CD4-positive, alpha-beta T cell (primary cell): ENCODE data around the gene FCHSD2. TPM values are rescaled to one million over a fixed set of nuclear protein-coding genes. Genes with fewer than 3 reads are reported as not detected.
A peak's percentile ranks its signal among the peaks of the same experiment; 100 is the strongest.

ENCODE experiments used
- ATAC-seq: fragments of 200-7000 bp; cut with Tn5 transposase; one replicate; pipeline ENCODE4 v1.10.0; 2022; ENCODE audit warnings: mild to moderate bottlenecking; ENCODE audit not compliant: poor library complexity
- CTCF ChIA-PET: fragments of 350-600 bp; sonication (Branson Sonifier 250); formaldehyde crosslinking; loops from one replicate; lab custom pipeline; 2021; ENCODE audit warnings: antibody characterized with exemption, inconsistent platforms; lab: Charles Lee
- POLR2A ChIA-PET: fragments of 350-600 bp; sonication (Branson Sonifier 250); formaldehyde crosslinking; loops from one replicate; lab custom pipeline; 2021; ENCODE audit warnings: antibody characterized with exemption, inconsistent platforms; lab: Charles Lee
- DNase-seq, 14 experiments: peaks; one replicate each; pipeline ENCODE4 v3.0.0-alpha.2; 2013 to 2020; ENCODE audit warnings: mixed read lengths in 2 of 14
- H3K27ac ChIP-seq, 2 donors: one replicate each; pipeline versions ENCODE4 v1.5.1 to v1.7.0; 2013; ENCODE audit warnings: low read length in 2 of 2, low read depth in 1 of 2, mild to moderate bottlenecking in 1 of 2
- H3K27me3 ChIP-seq, 2 experiments: 1 replicate in 1 of 2; 2 replicates in 1 of 2; pipeline versions ENCODE4 v1.6.1 to v1.7.0; 2013; ENCODE audit warnings: low read length in 2 of 2, control low read depth in 1 of 2, mild to moderate bottlenecking in 1 of 2, moderate library complexity in 1 of 2; ENCODE audit not compliant: insufficient read depth in 2 of 2, control insufficient read depth in 1 of 2
- H3K36me3 ChIP-seq: one replicate; pipeline ENCODE4 v1.6.1; 2013; ENCODE audit warnings: low read length, control low read depth; ENCODE audit not compliant: insufficient read depth
- H3K4me1 ChIP-seq: one replicate; pipeline ENCODE4 v1.6.1; 2013; ENCODE audit warnings: low read length, control low read depth; ENCODE audit not compliant: insufficient read depth
- H3K4me3 ChIP-seq: one replicate; pipeline ENCODE4 v1.5.1; 2013; ENCODE audit warnings: mild to moderate bottlenecking, low read length, moderate library complexity
- H3K9me3 ChIP-seq, 2 experiments: 1 replicate in 1 of 2; 2 replicates in 1 of 2; pipeline versions ENCODE4 v1.6.1 to v1.7.0; 2013; ENCODE audit warnings: low read length in 2 of 2, mild to moderate bottlenecking in 2 of 2, control low read depth in 1 of 2, moderate library complexity in 1 of 2; ENCODE audit not compliant: control insufficient read depth in 1 of 2, insufficient read depth in 1 of 2
- H3K27ac Mint-ChIP-seq: one replicate; pipeline ENCODE4 v1.8.0; 2020; ENCODE audit warnings: mixed read lengths
- H3K27me3 Mint-ChIP-seq: one replicate; pipeline ENCODE4 v1.8.0; 2021; ENCODE audit warnings: mixed read lengths
- H3K36me3 Mint-ChIP-seq: one replicate; pipeline ENCODE4 v1.8.0; 2021; ENCODE audit warnings: low read depth, mixed read lengths
- H3K4me1 Mint-ChIP-seq: one replicate; pipeline ENCODE4 v1.8.0; 2021; ENCODE audit warnings: low read depth, mixed read lengths
- H3K4me3 Mint-ChIP-seq: one replicate; pipeline ENCODE4 v1.8.0; 2020; ENCODE audit warnings: mild to moderate bottlenecking, mixed read lengths
- H3K9me3 Mint-ChIP-seq: one replicate; pipeline ENCODE4 v1.8.0; 2020; ENCODE audit warnings: mixed read lengths
- intact Hi-C, 2 experiments: fragments of 100-400 bp; cut with DNase I in 1 of 2; cut with micrococcal nuclease in 1 of 2; formaldehyde crosslinking; loops; one replicate each; pipeline versions ENCODE4 v1.15.1 to v1.9.0; 2023 to 2025; cut with DNase I, micrococcal nuclease
- total RNA-seq, 174 experiments: library from RNA in 2 of 174; stranded (reverse) in 2 of 174; gene quantifications; one replicate each; pipeline ENCODE4 v1.2.3 and lab custom pipeline; 2021 to 2026
- TF ChIP-seq, protein P1 (sequence below): fragments of 200-600 bp; IDR thresholded peaks from one replicate; pipeline ENCODE4 v1.8.0; 2022; ENCODE audit warnings: antibody characterized with exemption, mild to moderate bottlenecking

FCHSD2 gene
- total RNA-seq, 2 experiments from 2014 or later = 48.6 to 50.7 TPM

DNA sequence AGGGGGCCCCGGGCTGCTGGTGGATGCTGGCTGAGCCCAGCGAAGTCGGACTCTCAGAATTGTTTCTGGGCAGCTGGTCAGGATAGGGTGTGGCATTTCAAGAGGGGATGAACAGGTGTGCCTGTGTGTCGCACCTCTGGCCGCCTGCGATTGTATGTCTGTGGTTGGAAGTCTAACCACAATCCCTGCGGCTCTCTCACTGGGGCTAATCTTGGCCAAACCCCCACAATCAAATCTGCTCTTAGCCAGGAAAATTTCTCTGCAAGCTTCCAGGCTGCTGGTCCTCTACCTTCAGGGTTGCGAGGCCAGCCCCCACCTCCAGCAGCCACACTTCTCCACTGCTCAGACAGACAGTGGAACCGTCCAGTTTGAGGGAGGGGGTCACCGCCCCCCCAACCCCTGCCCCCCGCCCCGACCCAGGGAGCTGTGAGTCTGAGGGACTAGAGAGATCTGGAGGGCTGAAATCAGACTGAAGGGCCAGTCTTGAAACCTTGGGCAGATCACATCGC is 327.0 kb downstream of the FCHSD2 start:
- peak overlapping the region; percentile 97 to 100 for H3K27ac ChIP-seq
- H3K36me3 ChIP-seq = peaks cover 35% of the 10 kb centered on the region
- H3K9me3 Mint-ChIP-seq = no peaks in the 10 kb centered on the region
- no peak for DNase-seq
- H3K27ac Mint-ChIP-seq = peak overlapping the region; percentile 97
- no peaks in the 10 kb centered on the region for H3K27me3 ChIP-seq
- H3K4me3 ChIP-seq = peak overlapping the region; percentile 96
- no peaks in the 10 kb centered on the region for H3K9me3 ChIP-seq
- ChIA-PET POLR2A (interaction anchor here (0.6 to 2.0 kb wide), 7 partner anchors 13 to 93 kb away, joined by 3 to 13 read pairs (median 5); partner anchors contain the start of gene STARD10), CTCF (interaction anchor here (0.9 to 2.7 kb wide), 4 partner anchors 17 to 90 kb away, joined by 3 to 12 read pairs (median 6); partner anchors contain the start of gene STARD10)
- peaks cover 58% of the 10 kb centered on the region for H3K4me1 Mint-ChIP-seq
- no peaks in the 10 kb centered on the region for H3K27me3 Mint-ChIP-seq
- H3K4me1 ChIP-seq = peaks cover 38% of the 10 kb centered on the region
- intact Hi-C loops = loop anchor here in 1 of 2 experiments (10.0 kb wide), 3 partner anchors 380 to 890 kb away; partner anchors contain the start of genes CLPB, INPPL1, RNF121 and XNDC1N
- H3K4me3 Mint-ChIP-seq = peak overlapping the region; percentile 99
- no peak for ATAC-seq
- peaks cover 66% of the 10 kb centered on the region for H3K36me3 Mint-ChIP-seq
- TF ChIP-seq, protein P1, sequence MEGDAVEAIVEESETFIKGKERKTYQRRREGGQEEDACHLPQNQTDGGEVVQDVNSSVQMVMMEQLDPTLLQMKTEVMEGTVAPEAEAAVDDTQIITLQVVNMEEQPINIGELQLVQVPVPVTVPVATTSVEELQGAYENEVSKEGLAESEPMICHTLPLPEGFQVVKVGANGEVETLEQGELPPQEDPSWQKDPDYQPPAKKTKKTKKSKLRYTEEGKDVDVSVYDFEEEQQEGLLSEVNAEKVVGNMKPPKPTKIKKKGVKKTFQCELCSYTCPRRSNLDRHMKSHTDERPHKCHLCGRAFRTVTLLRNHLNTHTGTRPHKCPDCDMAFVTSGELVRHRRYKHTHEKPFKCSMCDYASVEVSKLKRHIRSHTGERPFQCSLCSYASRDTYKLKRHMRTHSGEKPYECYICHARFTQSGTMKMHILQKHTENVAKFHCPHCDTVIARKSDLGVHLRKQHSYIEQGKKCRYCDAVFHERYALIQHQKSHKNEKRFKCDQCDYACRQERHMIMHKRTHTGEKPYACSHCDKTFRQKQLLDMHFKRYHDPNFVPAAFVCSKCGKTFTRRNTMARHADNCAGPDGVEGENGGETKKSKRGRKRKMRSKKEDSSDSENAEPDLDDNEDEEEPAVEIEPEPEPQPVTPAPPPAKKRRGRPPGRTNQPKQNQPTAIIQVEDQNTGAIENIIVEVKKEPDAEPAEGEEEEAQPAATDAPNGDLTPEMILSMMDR = no peak

DNA sequence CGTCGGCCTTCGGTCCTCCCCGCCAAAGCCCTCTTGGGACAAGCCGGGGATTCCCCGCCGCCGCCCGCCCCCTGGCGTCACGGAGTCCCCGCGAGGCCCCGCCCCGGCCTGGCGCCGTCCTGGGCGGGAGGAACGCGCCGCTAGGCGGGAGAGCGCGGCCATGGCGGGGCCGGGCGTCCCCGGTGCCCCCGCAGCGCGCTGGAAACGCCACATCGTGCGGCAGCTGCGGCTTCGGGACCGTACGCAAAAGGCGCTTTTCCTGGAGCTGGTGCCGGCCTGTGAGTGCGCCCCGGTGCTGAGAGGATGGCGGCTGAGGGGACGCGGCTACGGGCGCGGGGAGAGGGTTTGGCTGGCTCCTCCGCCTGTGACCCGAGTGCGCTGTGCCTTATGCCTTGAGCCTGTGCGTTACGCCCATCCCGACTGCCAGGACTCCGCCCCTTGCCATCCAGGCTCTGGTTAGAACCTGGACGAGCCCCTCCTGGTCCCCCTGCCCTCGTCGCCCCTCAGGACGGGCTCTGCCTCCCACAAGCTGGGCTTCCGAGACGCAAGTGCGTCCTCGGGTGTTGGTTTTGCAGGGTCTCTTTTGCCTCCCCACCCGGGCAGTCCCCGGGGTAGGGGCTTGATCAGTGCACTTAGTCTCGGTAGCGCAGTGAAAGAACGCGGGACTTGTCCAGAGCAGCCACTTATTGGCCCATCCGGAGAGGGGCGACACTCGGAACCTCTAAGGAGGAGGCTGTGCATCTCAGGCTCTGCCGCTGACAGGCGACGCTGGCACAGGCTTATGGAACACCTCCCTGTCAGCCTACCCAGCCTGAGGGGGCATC is 327.6 kb downstream of the FCHSD2 start, which contains the start of gene ATG16L2:
ATG16L2 (plus strand) TSS at position 126 of the 824 bp plus-strand sequence; CDS start at position 161, 35 bp downstream.
- no peaks in the 10 kb centered on the region for H3K27me3 ChIP-seq
- H3K27ac ChIP-seq = peak within 1 kb of the TSS; percentile 97 to 100
- H3K36me3 Mint-ChIP-seq = peaks cover 63% of the 10 kb centered on the region
- peak within 1 kb of the TSS; percentile 96 for H3K4me3 ChIP-seq
- peaks cover 57% of the 10 kb centered on the region for H3K4me1 Mint-ChIP-seq
- intact Hi-C loops = loop anchor here (1.0 to 10.0 kb wide), 8 partner anchors 20 to 890 kb away; partner anchors contain the start of genes ARAP1 (in 1 of the 2), CLPB (in 1 of the 2), FCHSD2 (in 1 of the 2) and INPPL1 (in 1 of the 2)
- no peaks in the 10 kb centered on the region for H3K27me3 Mint-ChIP-seq
- peak in 13 of 14 experiments; percentile 78 to 95 (median 87) for DNase-seq
- H3K4me3 Mint-ChIP-seq = peak within 1 kb of the TSS; percentile 99
- ATAC-seq = peak; percentile 81
- H3K4me1 ChIP-seq = peaks cover 38% of the 10 kb centered on the region
- TF ChIP-seq, protein P1 = peak; percentile 29
- H3K9me3 ChIP-seq = no peaks in the 10 kb centered on the region
- H3K9me3 Mint-ChIP-seq = no peaks in the 10 kb centered on the region
- ChIA-PET POLR2A (interaction anchor here (0.6 to 3.3 kb wide), 8 partner anchors 8 to 220 kb away, joined by 3 to 13 read pairs (median 7); partner anchors contain the start of gene STARD10), CTCF (interaction anchor here (0.9 to 2.7 kb wide), 3 partner anchors 21 to 90 kb away, joined by 3 to 12 read pairs (median 4); partner anchors contain the start of gene STARD10)
- peaks cover 33% of the 10 kb centered on the region for H3K36me3 ChIP-seq
- H3K27ac Mint-ChIP-seq = peak within 1 kb of the TSS; percentile 97

DNA sequence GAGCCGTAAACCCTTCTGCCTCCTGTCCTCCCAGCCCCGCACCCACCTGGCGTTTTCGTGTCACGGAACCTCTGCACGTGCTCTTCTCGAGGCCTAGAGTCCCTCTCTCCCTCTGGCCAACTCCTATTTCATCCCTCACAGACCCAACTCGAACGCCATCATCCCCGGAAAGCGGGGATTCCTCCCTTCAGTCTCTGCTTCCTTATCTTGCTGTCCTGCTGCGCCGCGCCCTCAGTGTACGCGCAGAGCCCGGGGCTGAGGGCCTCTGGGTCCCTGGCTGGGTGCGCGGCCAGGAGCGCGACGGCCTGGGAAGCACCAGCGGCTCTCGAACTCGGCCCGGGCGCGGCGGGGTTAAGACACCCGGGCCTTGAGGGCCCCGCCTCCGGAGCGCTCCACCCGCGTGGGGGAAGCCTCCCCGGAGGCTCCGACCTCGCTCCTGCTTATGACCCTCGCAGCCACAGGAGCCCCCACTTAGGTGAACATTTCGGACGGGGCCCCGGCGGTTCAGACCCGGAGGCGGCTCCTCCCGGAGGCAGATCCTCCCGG is 328.3 kb downstream of the FCHSD2 start:
- Histone ChIP-seq H3K4me3 (peak overlapping the region; percentile 96), H3K36me3 (peaks cover 32% of the 10 kb centered on the region), H3K9me3 (no peaks in the 10 kb centered on the region), H3K27me3 (no peaks in the 10 kb centered on the region), H3K27ac (peak overlapping the region; percentile 97 to 100), H3K4me1 (peaks cover 38% of the 10 kb centered on the region)
- TF ChIP-seq, protein P1 = no peak
- ATAC-seq = peak; percentile 68
- Mint-ChIP-seq H3K27ac (peak overlapping the region; percentile 97), H3K36me3 (peaks cover 56% of the 10 kb centered on the region), H3K4me1 (peaks cover 57% of the 10 kb centered on the region), H3K27me3 (no peaks in the 10 kb centered on the region), H3K9me3 (no peaks in the 10 kb centered on the region), H3K4me3 (peak overlapping the region; percentile 97)
- DNase-seq = peak in 5 of 14 experiments; percentile 71 to 91 (median 84)
- POLR2A ChIA-PET = interaction anchor here (0.7 to 3.3 kb wide), 6 partner anchors 9 to 329 kb away, joined by 3 to 13 read pairs (median 4); partner anchors contain the start of genes FCHSD2 and STARD10
- intact Hi-C loops = loop anchor here (1.0 to 10.0 kb wide), 10 partner anchors 20 to 889 kb away; partner anchors contain the start of genes STARD10 (in 2 of the 2), ARAP1 (in 1 of the 2), CLPB (in 1 of the 2) and FCHSD2 (in 1 of the 2)
- CTCF ChIA-PET = interaction anchor here (1.0 to 1.9 kb wide), 7 partner anchors 20 to 92 kb away, joined by 3 to 28 read pairs (median 4); partner anchors contain the start of gene STARD10
